ENCODE results near the gene ADGRD1.

ADGRD1 gene

DNA sequence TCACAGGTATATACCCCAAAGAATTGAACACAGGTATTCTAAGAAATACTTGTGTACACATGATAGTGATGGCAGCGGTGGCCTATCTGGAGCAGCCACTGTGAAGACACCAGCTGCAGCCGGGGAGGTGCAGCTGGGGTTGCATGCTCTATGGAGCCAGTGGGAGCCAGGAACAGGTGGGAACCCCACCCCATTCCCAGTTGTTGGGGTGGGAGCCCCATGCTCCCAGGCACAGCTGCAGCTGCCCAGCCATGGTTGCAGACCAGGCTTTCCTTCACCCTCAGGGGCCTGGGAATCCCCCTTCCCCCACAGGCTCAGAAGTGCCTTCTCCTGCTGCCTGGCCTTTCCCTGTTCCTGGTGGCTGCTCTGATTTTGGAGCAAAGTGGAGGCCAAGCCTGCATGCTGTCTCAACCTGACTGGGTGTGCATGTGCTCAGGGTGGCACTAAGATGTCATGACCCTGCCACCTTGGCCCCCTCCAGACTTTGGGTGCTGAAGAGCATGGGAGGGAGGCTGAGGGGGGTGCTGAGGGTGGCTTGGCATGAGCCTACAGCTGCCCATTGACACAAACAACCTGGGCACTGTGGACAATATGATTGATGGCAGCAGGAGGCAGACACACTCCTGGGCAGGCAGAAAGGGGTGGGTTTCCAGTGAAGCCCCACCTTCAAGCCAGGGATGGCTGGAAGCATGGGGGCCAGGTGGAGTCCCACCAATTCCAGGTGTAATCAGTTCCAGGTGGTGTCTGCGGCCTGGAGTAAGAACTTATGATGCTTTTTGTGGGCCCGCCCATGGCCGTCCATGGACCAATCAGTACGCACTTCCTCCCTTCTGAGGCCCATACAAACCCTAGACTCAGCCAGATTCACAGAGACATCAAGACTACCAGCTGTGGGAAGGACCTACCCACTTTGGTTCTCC lies 234.7 kb downstream of the ADGRD1 start:
- no peak for DNase-seq

DNA sequence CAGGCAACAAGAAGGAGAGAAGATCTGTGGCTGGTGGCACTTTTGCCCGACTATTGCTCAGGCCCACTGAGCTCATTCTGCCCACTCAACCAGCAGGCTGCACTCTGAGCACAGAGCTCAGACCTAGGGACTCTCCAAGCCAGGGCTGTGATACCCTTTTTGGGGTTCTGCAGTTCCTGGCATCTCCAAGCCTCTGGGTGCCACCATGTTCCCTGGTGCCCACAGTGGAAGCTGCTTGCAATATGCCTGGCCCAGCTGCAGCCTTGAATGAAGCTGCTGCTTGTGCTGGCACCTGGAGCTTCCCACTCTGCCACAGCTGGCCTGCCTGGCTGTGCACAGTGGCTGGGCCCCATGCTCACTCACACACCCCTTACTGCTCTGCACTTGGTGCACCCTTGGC lies 236.1 kb downstream of the ADGRD1 start:
- no peak for DNase-seq

DNA sequence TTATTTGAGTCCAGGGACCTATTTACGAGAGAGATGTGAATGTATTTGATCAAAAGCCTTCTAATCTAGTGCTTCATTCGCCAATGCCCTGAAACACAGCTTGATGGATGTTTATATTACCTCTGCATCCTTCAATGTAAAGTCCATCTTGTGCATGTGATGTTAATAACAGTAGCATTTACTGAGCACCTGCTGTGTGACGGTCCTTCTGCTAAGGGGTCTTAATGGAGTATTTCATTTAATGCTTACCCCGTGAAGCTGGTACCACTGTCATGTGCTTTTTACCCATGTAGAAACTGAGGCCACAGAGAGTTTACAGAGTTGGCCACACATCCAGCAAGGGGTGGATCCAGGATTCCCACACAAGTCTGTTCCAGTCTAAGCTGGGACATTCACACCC lies 237.3 kb downstream of the ADGRD1 start:
- DNase-seq: no peak
